ENCODE results near the gene PSG2.
"Not testable (repeated sequence)": the region's sequence is repeated elsewhere in the genome, so short reads cannot be mapped to it uniquely, and the experiment has no call there.

DNA sequence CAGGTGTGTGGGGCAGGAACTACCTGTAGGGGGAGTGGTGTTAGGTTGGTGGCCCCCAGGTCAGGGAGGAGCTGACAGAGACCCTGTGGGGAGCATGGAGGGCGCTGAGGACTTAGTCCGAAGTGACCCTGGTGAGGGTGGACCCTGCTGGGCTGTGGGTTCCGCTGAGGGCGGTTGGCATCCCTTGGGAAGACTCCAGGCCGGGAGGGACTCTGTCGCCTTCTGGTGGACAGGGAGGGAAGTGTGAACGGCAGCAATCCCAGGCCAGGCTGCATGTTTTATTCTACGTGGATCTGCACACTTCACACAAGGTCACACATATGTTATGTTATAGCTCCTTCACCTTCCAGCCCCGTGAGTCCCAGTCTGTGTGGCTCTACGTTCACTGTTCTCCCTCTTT, 54.5 kb downstream of the PSG2 start:
- TF ChIP-seq, protein P1, sequence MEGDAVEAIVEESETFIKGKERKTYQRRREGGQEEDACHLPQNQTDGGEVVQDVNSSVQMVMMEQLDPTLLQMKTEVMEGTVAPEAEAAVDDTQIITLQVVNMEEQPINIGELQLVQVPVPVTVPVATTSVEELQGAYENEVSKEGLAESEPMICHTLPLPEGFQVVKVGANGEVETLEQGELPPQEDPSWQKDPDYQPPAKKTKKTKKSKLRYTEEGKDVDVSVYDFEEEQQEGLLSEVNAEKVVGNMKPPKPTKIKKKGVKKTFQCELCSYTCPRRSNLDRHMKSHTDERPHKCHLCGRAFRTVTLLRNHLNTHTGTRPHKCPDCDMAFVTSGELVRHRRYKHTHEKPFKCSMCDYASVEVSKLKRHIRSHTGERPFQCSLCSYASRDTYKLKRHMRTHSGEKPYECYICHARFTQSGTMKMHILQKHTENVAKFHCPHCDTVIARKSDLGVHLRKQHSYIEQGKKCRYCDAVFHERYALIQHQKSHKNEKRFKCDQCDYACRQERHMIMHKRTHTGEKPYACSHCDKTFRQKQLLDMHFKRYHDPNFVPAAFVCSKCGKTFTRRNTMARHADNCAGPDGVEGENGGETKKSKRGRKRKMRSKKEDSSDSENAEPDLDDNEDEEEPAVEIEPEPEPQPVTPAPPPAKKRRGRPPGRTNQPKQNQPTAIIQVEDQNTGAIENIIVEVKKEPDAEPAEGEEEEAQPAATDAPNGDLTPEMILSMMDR (IDR thresholded peaks at IDR 0.05) = not testable (repeated sequence)
- TF ChIP-seq POLR2A (IDR thresholded peaks at IDR 0.05) = not testable (repeated sequence)
